Nephron progenitor cell (in vitro differentiated cells): ENCODE data around the gene CCND2.

Experiments
- DNase-seq: peaks from one replicate; pipeline ENCODE4 v3.0.0; 2021
- H3K27ac Mint-ChIP-seq: 2 replicates; pipeline ENCODE4 v1.8.0; 2021; ENCODE audit warnings: mild to moderate bottlenecking, moderate library complexity, mixed read lengths
- H3K27me3 Mint-ChIP-seq: 2 replicates; pipeline ENCODE4 v1.8.0; 2021; ENCODE audit warnings: mild to moderate bottlenecking, low read depth, mixed read lengths; ENCODE audit not compliant: poor library complexity
- H3K36me3 Mint-ChIP-seq: 2 replicates; pipeline ENCODE4 v1.8.0; 2021; ENCODE audit warnings: low read depth, mixed read lengths
- H3K4me1 Mint-ChIP-seq: 2 replicates; pipeline ENCODE4 v1.8.0; 2021; ENCODE audit warnings: mixed read lengths
- H3K4me3 Mint-ChIP-seq: 2 replicates; pipeline ENCODE4 v1.8.0; 2021; ENCODE audit warnings: mild to moderate bottlenecking, moderate library complexity, mixed read lengths
- H3K9me3 Mint-ChIP-seq: 2 replicates; pipeline ENCODE4 v1.8.0; 2021; ENCODE audit warnings: mild to moderate bottlenecking, moderate library complexity, mixed read lengths
- CTCF ChIP-seq: fragments of 200-600 bp; sonication (generic); IDR thresholded peaks from 2 replicates; pipeline ENCODE4 v1.5.0; 2021; ENCODE audit warnings: antibody characterized with exemption

CCND2 gene

GRCh38 chr12:4257442-4257841 is 16.1 kb upstream of the CCND2 start:
- TF ChIP-seq CTCF = no peak
- Mint-ChIP-seq H3K27me3 (peaks cover 11% of the 10 kb centered on the region), H3K9me3 (peaks cover 34% of the 10 kb centered on the region), H3K4me3 (no peak overlapping the region), H3K27ac (no peak overlapping the region), H3K36me3 (peaks cover 16% of the 10 kb centered on the region), H3K4me1 (peaks cover 16% of the 10 kb centered on the region)
- DNase-seq = no peak

- no peak for DNase-seq
- Mint-ChIP-seq H3K4me1 (peaks cover 13% of the 10 kb centered on the region), H3K27ac (no peak overlapping the region), H3K36me3 (peaks cover 16% of the 10 kb centered on the region), H3K27me3 (peaks cover 7% of the 10 kb centered on the region), H3K9me3 (peaks cover 34% of the 10 kb centered on the region), H3K4me3 (no peak overlapping the region)
- TF ChIP-seq CTCF = no peak
Measured at GRCh38 chr12:4259099-4259498, 14.5 kb upstream of the CCND2 start.

DNA sequence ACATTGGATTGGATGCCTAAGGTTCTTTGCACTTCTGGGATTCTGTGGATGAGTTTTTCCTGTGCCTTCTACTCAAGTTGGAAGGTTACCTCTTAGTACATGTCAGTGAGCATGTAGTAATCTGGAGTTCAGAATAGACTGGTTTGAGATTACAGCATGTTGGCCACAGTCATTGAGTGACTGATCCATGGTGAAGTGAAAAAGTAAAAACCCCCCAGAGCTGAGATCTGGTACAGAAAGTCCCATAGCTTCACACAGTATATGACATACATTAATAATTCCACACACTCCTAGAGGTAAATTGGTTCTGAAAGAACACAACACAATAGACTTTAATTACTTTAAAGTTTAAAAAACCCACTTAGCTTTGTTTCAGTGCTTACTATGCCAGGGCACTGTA is 11.9 kb upstream of the CCND2 start:
- DNase-seq = no peak
- Mint-ChIP-seq H3K36me3 (peaks cover 16% of the 10 kb centered on the region), H3K27ac (no peak overlapping the region), H3K27me3 (peaks cover 7% of the 10 kb centered on the region), H3K4me3 (no peak overlapping the region), H3K9me3 (peaks cover 34% of the 10 kb centered on the region), H3K4me1 (peaks cover 32% of the 10 kb centered on the region)
- TF ChIP-seq CTCF = no peak

- H3K27ac Mint-ChIP-seq = no peak overlapping the region
- H3K9me3 Mint-ChIP-seq = peaks cover 4% of the 10 kb centered on the region
- no peaks in the 10 kb centered on the region for H3K36me3 Mint-ChIP-seq
- no peak for TF ChIP-seq CTCF
- DNase-seq = no peak
- H3K4me3 Mint-ChIP-seq = no peak overlapping the region
- H3K4me1 Mint-ChIP-seq = peaks cover 59% of the 10 kb centered on the region
- peaks cover 8% of the 10 kb centered on the region for H3K27me3 Mint-ChIP-seq
Measured at GRCh38 chr12:4265280-4265679, 8.3 kb upstream of the CCND2 start.

- TF ChIP-seq CTCF = no peak
- Mint-ChIP-seq H3K27ac (no peak overlapping the region), H3K36me3 (no peaks in the 10 kb centered on the region), H3K27me3 (peaks cover 7% of the 10 kb centered on the region), H3K4me1 (peaks cover 64% of the 10 kb centered on the region), H3K9me3 (no peaks in the 10 kb centered on the region), H3K4me3 (no peak overlapping the region)
- DNase-seq = no peak
Measured at GRCh38 chr12:4266990-4267389, 6.6 kb upstream of the CCND2 start.

DNA sequence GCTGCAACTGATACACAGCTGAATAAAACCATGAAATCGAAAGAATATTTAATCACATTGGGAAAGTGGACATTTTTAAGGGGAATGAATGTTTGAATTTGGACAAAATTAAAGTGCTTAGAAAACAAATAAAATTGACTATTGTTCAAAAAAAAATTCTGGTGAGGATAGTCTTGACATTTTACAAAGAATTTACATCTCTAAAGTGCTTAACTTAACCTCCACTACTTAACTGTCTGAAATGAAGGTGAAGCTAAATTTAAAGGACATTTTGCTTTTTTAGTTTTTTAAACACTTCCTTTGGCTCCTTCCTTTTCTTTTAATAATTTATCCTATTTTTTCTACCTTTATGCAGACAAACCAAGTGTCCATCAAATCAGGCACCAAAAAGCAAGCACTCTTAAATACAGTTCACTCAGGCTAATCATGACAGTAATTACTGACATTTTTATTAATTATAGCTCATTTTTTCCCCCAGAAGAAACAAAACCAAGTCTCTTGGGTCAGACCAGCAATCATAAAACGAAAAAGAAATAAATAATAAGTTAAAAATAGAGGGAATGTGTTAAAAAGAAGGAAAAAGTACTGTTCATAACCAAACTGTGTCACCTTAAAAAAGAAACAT is 5.7 kb upstream of the CCND2 start:
- DNase-seq = no peak
- Mint-ChIP-seq H3K27me3 (peaks cover 7% of the 10 kb centered on the region), H3K4me3 (peak overlapping the region; percentile 95)

More for the DNA sequence above, 5.7 kb upstream of the CCND2 start:
- Mint-ChIP-seq H3K36me3 (no peaks in the 10 kb centered on the region), H3K9me3 (no peaks in the 10 kb centered on the region), H3K27ac (no peak overlapping the region), H3K4me1 (peaks cover 58% of the 10 kb centered on the region)
- no peak for TF ChIP-seq CTCF
